ENCODE measurements around the gene AGT. TPM values are rescaled to one million over a fixed set of nuclear protein-coding genes. Genes with fewer than 3 reads are reported as not detected.

AGT gene
- total RNA-seq, 1 experiment from 2014 or later = not detected

DNA sequence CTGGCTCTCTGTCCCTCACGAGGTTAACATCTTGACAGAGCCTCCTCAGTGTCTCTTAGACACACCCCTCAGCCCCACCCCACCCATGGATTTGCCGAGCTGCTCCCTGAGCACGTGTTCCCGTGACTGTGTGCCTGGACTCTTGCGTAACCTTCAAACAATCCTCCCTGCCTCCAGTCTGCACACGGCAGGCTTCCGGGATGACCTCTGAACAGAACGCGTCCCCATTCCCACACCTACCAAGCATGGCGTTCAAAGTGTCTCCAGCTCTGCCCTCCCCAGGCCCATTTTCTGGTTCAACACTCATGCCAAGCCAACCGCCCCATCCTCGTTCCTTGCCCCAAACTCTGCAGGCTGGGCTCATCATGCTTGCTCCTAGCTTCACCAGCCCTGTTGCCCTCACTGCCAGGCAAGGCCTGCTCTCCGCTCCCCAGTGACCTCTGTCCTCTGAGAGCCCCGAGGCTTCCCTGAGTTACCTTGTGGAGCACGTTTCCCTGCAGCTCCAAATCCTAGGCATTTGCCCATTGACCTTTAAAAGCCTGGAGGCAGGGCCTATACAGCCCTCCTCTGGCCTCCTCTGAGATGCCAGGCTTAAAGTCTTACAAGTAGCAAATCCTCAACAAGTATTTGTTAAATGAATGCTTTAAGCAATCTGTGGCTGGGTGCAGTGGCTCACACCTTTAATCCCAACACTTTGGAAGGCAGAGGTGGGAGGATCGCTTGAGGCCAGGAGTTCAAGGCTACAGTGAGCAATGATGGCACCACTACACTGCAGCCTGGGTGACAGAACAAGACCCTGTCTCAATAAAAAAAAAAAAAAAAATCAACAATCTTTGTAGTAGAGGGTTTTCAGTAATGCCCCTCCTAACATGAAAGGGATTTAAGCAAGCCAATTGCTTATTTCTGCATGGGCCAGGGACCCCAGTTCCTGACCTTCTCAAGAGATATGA, 5.0 kb downstream of the AGT start:
- no peak overlapping the region for H2AFZ ChIP-seq (ENCODE audit: low read length)
- no peak overlapping the region for H3K4me2 ChIP-seq (ENCODE audit: low read length)
- peaks cover 5% of the 10 kb centered on the region for H3K4me1 ChIP-seq (ENCODE audit: insufficient read depth, low read length)
- TF ChIP-seq CTCF (conservative IDR thresholded peaks at IDR 0.05; ENCODE audit: low read depth, low read length) = no peak
- TF ChIP-seq EZH2 (IDR thresholded peaks at IDR 0.05; ENCODE audit: low read length, unreplicated experiment) = no peak
- TF ChIP-seq EZH2phosphoT487 (IDR thresholded peaks at IDR 0.05; ENCODE audit: borderline replicate concordance, low read length) = no peak
- no peak overlapping the region for H3K4me3 ChIP-seq (ENCODE audit: low read length)
- ATAC-seq (no peak), DNase-seq (no peak)
- H3K36me3 ChIP-seq (ENCODE audit: low read depth, low read length) = no peaks in the 10 kb centered on the region
- intact Hi-C loops (cut with micrococcal nuclease) = no loop called here
- no TSS peak for BruUV-seq (replicated peaks)
- H3K9me3 ChIP-seq (ENCODE audit: low read length) = no peaks in the 10 kb centered on the region
- H3K9me2 ChIP-seq (replicated peaks; ENCODE audit: low read length) = no peaks in the 10 kb centered on the region
- ChIA-PET CTCF (no interaction called here), POLR2A (ENCODE audit: unreplicated experiment) (no interaction called here)
- H3K27me3 ChIP-seq (ENCODE audit: low read length) = no peaks in the 10 kb centered on the region
- H3F3A ChIP-seq (ENCODE audit: low read length, unreplicated experiment) = no peaks in the 10 kb centered on the region
- no peaks in the 10 kb centered on the region for H3K79me2 ChIP-seq (ENCODE audit: low read length)
- no peak overlapping the region for H3K9ac ChIP-seq (ENCODE audit: low read length)
- no peaks in the 10 kb centered on the region for H4K20me1 ChIP-seq (ENCODE audit: low read length)
- H3K27ac ChIP-seq (ENCODE audit: low read length) = no peak overlapping the region

- Histone ChIP-seq H3K79me2 (ENCODE audit: low read length) (no peaks in the 10 kb centered on the region), H3K9ac (ENCODE audit: low read length) (no peak overlapping the region), H3K27ac (ENCODE audit: low read length) (no peak overlapping the region), H3K27me3 (ENCODE audit: low read length) (no peaks in the 10 kb centered on the region), H3K4me3 (ENCODE audit: low read length) (no peak overlapping the region), H4K20me1 (ENCODE audit: low read length) (no peaks in the 10 kb centered on the region), H3K9me3 (ENCODE audit: low read length) (no peaks in the 10 kb centered on the region), H3F3A (ENCODE audit: low read length, unreplicated experiment) (no peaks in the 10 kb centered on the region), H3K4me1 (ENCODE audit: insufficient read depth, low read length) (no peaks in the 10 kb centered on the region), H2AFZ (ENCODE audit: low read length) (no peak overlapping the region), H3K4me2 (ENCODE audit: low read length) (no peak overlapping the region), H3K36me3 (ENCODE audit: low read depth, low read length) (no peaks in the 10 kb centered on the region), H3K9me2 (replicated peaks; ENCODE audit: low read length) (no peaks in the 10 kb centered on the region)
- intact Hi-C loops (cut with micrococcal nuclease) = no loop called here
- TF ChIP-seq EZH2phosphoT487 (IDR thresholded peaks at IDR 0.05; ENCODE audit: borderline replicate concordance, low read length) (no peak), EZH2 (IDR thresholded peaks at IDR 0.05; ENCODE audit: low read length, unreplicated experiment) (no peak), CTCF (conservative IDR thresholded peaks at IDR 0.05; ENCODE audit: low read depth, low read length) (no peak)
- no TSS peak for BruUV-seq (replicated peaks)
- no peak for DNase-seq
- CTCF ChIA-PET = no interaction called here
- POLR2A ChIA-PET (ENCODE audit: unreplicated experiment) = no interaction called here
- no peak for ATAC-seq
Observed at GRCh38 chr1:230707732-230708630, 5.9 kb downstream of the AGT start.

All from PC-3 (cell line).